ENCODE data around the gene ATP2A3.

Gene ATP2A3

GRCh38 chr17:3890082-3890877 lies 74.0 kb downstream of the ATP2A3 start:
- DNase-seq = no peak

- DNase-seq = no peak
Measured at GRCh38 chr17:3889325-3890012, 74.8 kb downstream of the ATP2A3 start.

GRCh38 chr17:3888343-3889171 lies 75.7 kb downstream of the ATP2A3 start:
- peak; percentile 76 for DNase-seq

GRCh38 chr17:3887804-3888203 lies 76.4 kb downstream of the ATP2A3 start:
- DNase-seq = no peak

GRCh38 chr17:3887394-3887793 lies 76.8 kb downstream of the ATP2A3 start:
- DNase-seq = no peak

GRCh38 chr17:3886776-3887175 lies 77.5 kb downstream of the ATP2A3 start:
- no peak for DNase-seq

DNA sequence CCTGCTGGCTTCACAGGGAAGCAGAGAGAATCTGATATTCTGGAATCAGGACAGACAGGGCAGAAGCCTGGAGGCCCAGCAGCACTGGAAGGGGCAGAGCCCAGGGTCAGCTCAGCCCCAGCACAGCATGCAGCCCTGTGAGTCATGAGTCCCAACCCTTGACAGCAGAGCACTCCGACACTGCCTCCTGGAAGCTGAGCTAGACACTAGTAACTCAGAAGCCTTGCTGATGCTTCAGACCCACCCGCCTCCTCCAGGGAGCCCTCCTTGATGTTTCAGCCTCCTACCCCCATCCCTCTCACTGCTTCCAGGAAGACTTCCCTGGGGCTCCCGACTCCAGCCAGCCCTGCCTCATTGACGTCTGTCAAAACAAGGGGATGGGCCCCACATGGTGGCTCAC lies 78.3 kb downstream of the ATP2A3 start:
- DNase-seq = no peak

DNA sequence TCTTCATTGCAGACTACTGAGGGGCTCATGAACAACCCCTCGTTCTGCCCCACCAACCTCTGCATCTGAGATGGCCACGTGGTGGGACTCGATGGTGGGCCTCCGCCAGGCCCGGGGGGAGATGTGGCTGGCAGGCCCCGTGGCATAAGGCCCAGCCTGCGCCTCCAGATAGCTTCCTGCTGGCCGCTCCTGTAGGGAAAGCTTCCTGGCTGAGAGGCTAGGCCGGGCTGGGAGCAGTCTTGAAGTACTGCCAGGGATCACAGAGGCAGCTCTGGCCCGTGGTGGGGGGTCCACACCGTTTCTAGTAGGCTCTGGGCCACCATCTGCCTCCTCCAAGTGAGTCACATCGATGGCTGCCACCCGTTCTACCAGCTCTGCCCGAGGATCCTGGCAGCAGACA lies 79.0 kb downstream of the ATP2A3 start:
- no peak for DNase-seq

DNA sequence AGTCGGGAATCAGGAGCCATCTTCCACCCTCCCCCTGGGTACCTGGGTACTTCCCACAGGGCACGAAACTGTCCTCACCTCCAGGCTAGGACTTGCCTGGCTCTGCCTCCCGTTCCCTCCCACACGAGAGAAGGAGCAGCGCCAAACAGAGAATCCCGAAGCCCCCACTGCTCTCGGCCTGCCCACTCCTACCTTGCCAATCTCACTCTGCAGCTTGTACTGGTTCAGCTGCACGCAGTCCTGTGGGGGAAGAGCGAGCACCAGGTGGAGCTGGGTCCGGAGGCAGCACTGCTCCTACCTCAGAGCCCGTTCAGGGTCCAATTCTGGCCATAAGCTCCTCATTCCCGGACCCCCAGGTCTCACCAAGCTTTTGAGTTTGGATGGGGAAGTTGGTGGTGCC lies 80.0 kb downstream of the ATP2A3 start:
- DNase-seq = no peak

GRCh38 chr17:3882276-3882675 lies 82.0 kb downstream of the ATP2A3 start:
- no peak for DNase-seq

- DNase-seq = no peak
Measured at GRCh38 chr17:3880983-3881382, 83.3 kb downstream of the ATP2A3 start.

DNA sequence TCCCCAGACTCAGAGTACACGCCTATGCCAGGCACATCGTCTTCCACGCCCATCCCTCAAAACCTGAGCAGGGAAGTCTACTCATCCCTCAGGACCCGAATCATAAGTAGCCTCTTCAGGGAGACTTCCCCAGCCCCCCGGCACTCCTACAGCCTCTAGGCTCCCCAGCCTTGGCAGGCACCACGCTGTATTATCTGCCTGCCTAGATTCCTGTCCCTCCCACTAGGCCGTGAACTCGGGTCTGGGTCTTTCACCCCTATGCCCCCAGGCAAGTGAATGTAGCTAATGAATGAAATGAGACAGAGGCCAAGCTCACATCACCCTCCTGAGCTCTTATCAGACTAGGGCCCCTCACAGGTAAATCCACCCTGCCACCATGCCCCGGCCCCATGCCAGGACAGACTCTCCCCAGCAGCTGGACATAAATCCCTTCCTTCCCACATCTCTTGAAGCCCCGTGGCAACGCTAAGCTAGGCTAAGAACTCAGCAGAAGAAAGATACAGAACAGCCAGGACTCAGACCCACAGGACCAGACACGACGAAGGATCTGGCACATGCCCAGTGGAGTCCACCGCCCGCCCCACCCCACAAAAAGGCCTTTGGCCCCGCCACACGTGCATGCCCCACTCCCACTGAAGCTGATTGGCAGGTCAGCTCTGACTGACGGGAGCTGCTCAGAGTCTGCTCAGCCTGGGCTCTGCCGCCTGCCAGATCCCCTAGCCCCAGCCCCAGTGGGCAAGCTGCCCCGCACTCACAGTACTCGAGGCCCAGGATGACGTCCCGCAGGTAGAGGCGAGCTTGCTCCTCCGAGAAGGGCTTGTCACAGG lies 84.4 kb downstream of the ATP2A3 start:
- no peak for DNase-seq

DNA sequence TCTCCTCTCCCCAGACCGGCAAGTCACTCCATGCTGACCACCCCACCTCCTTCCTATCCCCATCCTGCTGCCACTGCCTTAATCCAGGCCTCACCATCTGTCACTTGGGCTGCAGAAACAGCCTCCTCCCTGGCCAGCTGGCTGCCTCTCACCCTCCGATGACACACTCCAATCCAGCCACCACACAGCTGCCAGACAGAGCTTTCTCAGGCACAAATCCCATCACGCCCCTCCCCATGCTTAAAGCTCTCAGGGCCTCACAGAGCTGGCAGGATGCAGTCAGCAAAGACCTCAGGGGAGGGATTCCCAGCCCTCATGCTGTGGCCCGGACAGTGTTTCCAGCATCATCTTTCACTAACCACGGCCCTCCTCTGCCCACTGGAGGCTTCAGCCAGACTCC lies 85.1 kb downstream of the ATP2A3 start:
- no peak for DNase-seq

DNA sequence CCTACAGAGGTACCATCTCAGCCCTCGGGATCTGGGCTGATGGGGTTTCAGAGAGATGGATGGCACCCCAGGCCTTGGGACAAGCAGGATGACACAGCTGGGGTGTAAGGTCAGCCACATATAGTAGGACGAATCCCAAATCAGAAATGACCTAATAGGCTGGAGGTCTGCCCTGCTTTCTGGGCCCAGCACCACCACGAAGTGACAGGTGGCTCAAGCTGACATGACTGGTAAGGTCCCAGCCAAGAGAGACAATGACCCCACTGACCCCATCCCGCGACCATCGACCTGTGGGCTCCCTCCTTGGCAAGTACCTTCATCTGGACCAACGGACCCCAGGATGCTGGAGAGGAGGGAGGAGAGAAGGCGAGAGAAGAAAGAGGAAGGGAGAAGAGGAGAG lies 87.0 kb downstream of the ATP2A3 start:
- DNase-seq = no peak

GRCh38 chr17:3875317-3875716 lies 88.9 kb downstream of the ATP2A3 start:
- no peak for DNase-seq
